ENCODE data around the gene CSTF2. TPM values are rescaled to one million over a fixed set of nuclear protein-coding genes. Genes with fewer than 3 reads are reported as not detected.

CSTF2 gene
- total RNA-seq, 2 donors from 2014 or later, result 7.0 to 9.9 TPM

- peaks cover 0 to 2% of the 10 kb centered on the region in 2 donors for H3K36me3 ChIP-seq (replicated peaks in 1 of 2; ENCODE audit: insufficient read depth in 1 of 2, low read depth in 2 of 2)
- intact Hi-C loops (cut with DNase I), result no loop called here
- no peak overlapping the region for H3K27ac ChIP-seq
- no peak overlapping the region for H3K4me3 ChIP-seq
- no peaks in the 10 kb centered on the region for H3K9me3 ChIP-seq
- DNase-seq (no peak), ATAC-seq (no peak)
- peaks cover 13% of the 10 kb centered on the region for H3K4me1 ChIP-seq
- WGBS, 2 donors, result 71 to 89% methylated on average over 2 of the region's 2 CpGs
- no peak for TF ChIP-seq POLR2A (IDR thresholded peaks at IDR 0.05)
- TF ChIP-seq CTCF (IDR thresholded peaks at IDR 0.05), result no peak
- H3K27me3 ChIP-seq, result no peaks in the 10 kb centered on the region
Observed at GRCh38 chrX:100829730-100830129, 9.5 kb downstream of the CSTF2 start.

GRCh38 chrX:100830143-100830542, 10.0 kb downstream of the CSTF2 start:
- intact Hi-C loops (cut with DNase I), result no loop called here
- Histone ChIP-seq H3K4me3 (no peak overlapping the region), H3K36me3 (replicated peaks in 1 of 2; ENCODE audit: insufficient read depth in 1 of 2, low read depth in 2 of 2) (peaks cover 0 to 2% of the 10 kb centered on the region in 2 donors), H3K4me1 (peaks cover 13% of the 10 kb centered on the region), H3K9me3 (no peaks in the 10 kb centered on the region), H3K27me3 (no peaks in the 10 kb centered on the region), H3K27ac (no peak overlapping the region)
- TF ChIP-seq POLR2A (IDR thresholded peaks at IDR 0.05) (no peak), CTCF (IDR thresholded peaks at IDR 0.05) (no peak)
- DNase-seq, result no peak
- ATAC-seq, result no peak
- WGBS, 2 donors, result 84 to 92% methylated on average over 5 of the region's 5 CpGs

- H3K27ac ChIP-seq, result no peak overlapping the region
- H3K36me3 ChIP-seq (replicated peaks in 1 of 2; ENCODE audit: insufficient read depth in 1 of 2, low read depth in 2 of 2), result peaks cover 0 to 2% of the 10 kb centered on the region in 2 donors
- WGBS, 2 donors, result 97 to 100% methylated on average over 7 to 8 of the region's 9 CpGs
- intact Hi-C loops (cut with DNase I), result no loop called here
- peaks cover 13% of the 10 kb centered on the region for H3K4me1 ChIP-seq
- DNase-seq (no peak), ATAC-seq (no peak)
- TF ChIP-seq POLR2A (IDR thresholded peaks at IDR 0.05) (no peak), CTCF (IDR thresholded peaks at IDR 0.05) (no peak)
- H3K9me3 ChIP-seq, result no peaks in the 10 kb centered on the region
- no peaks in the 10 kb centered on the region for H3K27me3 ChIP-seq
- H3K4me3 ChIP-seq, result no peak overlapping the region
Observed at GRCh38 chrX:100830547-100830946, 10.4 kb downstream of the CSTF2 start.

- peak overlapping the region in 2 of 4 donors; percentile 36 to 49 for H3K27ac ChIP-seq
- ATAC-seq (peak; percentile 73), DNase-seq (peak in 1 of 4 donors; percentile 12)
- intact Hi-C loops (cut with DNase I), result no loop called here
- peaks cover 13% of the 10 kb centered on the region for H3K4me1 ChIP-seq
- H3K36me3 ChIP-seq (replicated peaks in 1 of 2; ENCODE audit: insufficient read depth in 1 of 2, low read depth in 2 of 2), result peaks cover 0 to 2% of the 10 kb centered on the region in 2 donors
- TF ChIP-seq CTCF (IDR thresholded peaks at IDR 0.05) (no peak), POLR2A (IDR thresholded peaks at IDR 0.05) (no peak)
- H3K9me3 ChIP-seq, result no peaks in the 10 kb centered on the region
- 43 to 44% methylated on average over 8 to 9 of the region's 9 CpGs for WGBS, 2 donors
- H3K4me3 ChIP-seq, result no peak overlapping the region
- no peaks in the 10 kb centered on the region for H3K27me3 ChIP-seq
Observed at GRCh38 chrX:100831219-100831946, 11.2 kb downstream of the CSTF2 start.

GRCh38 chrX:100850317-100850716, 30.1 kb downstream of the CSTF2 start:
- WGBS, 2 donors, result 48 to 62% methylated on average over 4 of the region's 4 CpGs
- no peak for DNase-seq

More at GRCh38 chrX:100850317-100850716, 30.1 kb downstream of the CSTF2 start:
- no peak for ATAC-seq
- Histone ChIP-seq H3K36me3 (replicated peaks in 1 of 2; ENCODE audit: insufficient read depth in 1 of 2, low read depth in 2 of 2) (no peaks in the 10 kb centered on the region), H3K9me3 (no peaks in the 10 kb centered on the region), H3K27ac (no peak overlapping the region), H3K4me3 (no peak overlapping the region), H3K27me3 (no peaks in the 10 kb centered on the region), H3K4me1 (no peaks in the 10 kb centered on the region)
- intact Hi-C loops (cut with DNase I), result no loop called here
- no peak for TF ChIP-seq CTCF (IDR thresholded peaks at IDR 0.05)
- TF ChIP-seq POLR2A (IDR thresholded peaks at IDR 0.05), result no peak
